Stimulated activated CD4-positive, alpha-beta T cell treated with anti-CD3 and anti-CD28 coated beads, Interleukin-2, amount 100 ng/mL, for 48 hours (primary cell): ENCODE data around the gene CDC26.
"Not testable (repeated sequence)": the region's sequence is repeated elsewhere in the genome, so short reads cannot be mapped to it uniquely, and the experiment has no call there.

ENCODE experiments used
- DNase-seq, 2 donors: peaks; one replicate each; pipeline ENCODE4 v3.0.0-alpha.2; 2020

The CDC26 gene

DNA sequence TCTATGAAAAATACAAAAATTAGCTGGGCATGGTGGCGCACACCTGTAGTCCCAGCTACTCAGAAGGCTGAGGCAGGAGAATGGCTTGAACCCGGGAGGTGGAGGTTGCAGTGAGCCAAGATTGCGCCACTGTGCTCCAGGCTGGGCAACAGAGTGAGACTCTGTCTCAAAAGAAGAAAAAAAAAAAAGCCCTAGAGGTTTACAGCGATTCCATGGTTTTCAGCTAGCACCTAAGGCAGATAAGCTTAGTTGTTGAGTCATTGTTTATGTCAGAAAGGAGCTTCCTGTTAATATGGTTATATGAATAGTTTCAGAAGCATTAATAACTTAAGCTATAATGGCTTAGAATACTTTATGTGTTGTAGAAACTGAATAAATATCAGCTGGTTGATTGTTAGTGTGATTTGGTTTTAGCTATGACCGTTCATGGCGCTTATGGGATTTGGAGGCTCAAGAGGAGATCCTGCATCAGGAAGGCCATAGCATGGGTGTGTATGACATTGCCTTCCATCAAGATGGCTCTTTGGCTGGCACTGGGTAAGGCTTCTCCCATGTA, 14.8 kb upstream of the CDC26 start:
- DNase-seq = no peak

GRCh38 chr9:113289091-113289490, 13.7 kb upstream of the CDC26 start:
- DNase-seq = no peak

- no peak for DNase-seq
Measured at GRCh38 chr9:113281356-113281755, 6.0 kb upstream of the CDC26 start.

GRCh38 chr9:113278840-113279239, 3.5 kb upstream of the CDC26 start:
- no peak for DNase-seq

DNA sequence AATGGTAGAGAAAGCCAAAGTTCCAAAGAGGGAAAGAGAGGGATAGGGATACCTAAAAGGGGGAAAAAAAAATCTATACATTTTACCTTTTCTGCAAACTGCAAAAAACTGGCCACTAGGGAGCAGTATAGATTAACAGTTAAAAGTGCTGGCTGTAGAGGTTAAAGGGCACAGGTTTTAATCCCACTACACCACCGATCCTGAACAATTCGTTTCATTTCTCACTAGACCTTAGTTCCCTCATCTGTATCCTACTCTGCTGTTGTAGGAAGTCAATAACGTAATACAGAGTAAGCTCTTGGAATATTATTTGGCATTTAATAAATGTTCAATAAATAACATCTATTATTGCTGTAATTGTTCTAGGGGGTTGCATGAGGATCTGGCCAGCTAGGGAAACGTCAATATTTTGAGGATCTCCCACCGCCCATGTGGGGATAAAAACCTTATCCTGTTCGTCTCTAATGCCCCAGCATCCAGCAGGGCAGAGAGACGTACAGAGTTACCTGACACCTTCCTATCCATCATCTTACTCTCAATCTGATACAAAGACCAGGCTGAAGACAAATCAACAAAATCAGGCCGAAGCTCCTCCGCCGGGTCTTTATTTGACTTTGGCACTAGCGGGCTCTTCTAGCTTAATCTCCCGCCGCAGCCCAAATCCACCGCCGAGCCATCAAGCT, 757 bp downstream of the CDC26 start:
- peak; percentile 12 to 39 for DNase-seq

DNA sequence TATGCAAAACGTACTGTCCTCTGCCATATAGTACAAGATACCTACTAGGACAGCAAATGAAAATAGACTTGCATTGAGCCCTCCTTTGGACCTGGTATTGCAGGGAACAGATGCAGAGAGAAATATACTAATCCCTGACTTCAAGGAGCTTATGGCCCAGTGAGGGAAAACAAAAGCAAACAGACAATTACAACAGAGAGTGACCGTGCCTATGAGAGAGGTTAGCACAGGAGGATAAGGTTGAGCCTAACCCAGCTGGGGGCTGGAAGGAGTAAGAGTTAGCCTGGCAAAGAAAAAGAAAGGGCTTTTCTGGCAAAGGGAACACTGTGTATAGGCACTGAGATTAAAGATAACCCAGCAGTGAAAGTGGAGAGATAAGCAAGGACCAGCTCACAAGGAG, 5.5 kb downstream of the CDC26 start:
- no peak for DNase-seq

DNA sequence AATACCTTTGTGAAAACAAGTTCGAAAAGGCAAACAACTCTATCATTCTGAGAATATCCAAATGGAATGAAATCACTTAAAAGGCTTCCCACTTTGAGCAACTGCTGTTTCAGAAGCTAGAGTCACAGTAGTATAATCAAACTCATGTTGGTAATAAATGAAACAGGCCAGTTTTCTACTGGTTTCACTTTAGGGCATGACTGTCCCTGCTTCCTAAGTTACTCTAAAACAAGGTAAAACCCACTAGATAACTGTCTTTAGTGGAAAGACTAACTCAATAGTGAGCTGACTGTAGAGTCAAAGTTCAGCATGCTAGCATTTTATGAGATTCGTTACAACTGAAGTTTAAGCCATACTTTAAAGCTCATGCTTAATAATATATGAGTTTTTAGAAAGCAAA, 6.0 kb downstream of the CDC26 start:
- DNase-seq = no peak

- DNase-seq = no peak
Measured at GRCh38 chr9:113267911-113268566, 7.3 kb downstream of the CDC26 start.

- DNase-seq = no peak
Measured at GRCh38 chr9:113266174-113266573, 9.2 kb downstream of the CDC26 start.

- no peak for DNase-seq
Measured at GRCh38 chr9:113261917-113262671, 13.3 kb downstream of the CDC26 start.

GRCh38 chr9:113258282-113258681, 17.1 kb downstream of the CDC26 start:
- no peak for DNase-seq

DNA sequence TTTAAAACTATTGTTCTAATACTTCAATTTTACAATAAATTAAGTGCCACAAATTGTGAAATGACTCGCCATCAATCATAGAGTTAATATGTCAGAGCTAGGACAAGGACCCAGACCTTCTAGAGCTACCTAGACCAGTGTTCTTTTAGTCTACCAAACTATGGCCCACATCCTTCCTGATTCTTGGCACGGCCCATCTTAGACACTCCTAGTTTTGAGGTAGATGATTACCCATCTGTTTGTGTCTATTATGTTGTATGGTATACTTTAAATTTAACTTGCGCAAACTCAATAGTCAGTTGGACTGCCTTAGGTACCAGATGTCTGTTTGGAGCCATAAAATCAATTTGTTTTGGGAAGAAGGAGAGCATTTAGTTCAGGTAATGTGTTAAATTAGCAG, 17.5 kb downstream of the CDC26 start:
- no peak for DNase-seq

- DNase-seq = no peak
Measured at GRCh38 chr9:113255438-113255837, 19.9 kb downstream of the CDC26 start.

- no peak for DNase-seq
Measured at GRCh38 chr9:113254991-113255390, 20.4 kb downstream of the CDC26 start.

DNA sequence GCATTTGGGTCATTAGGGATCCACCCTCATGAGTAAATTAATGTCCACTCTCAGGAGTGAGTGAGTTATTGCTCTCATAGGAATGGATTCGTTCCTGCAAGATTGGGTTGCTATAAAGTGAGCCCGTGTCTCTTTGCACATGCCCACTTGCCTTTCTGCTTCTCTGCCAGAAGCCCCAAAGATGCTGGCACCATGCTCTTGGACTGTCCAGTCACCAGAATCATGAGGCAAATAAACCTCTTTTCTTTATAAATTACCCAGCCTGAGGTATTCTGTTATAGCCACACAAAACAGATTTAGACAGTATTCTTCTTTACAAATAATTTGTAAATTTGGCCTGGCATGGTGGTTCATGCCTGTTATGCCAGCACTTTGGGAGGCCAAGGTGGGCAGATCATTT, 24.6 kb downstream of the CDC26 start:
- DNase-seq = no peak

GRCh38 chr9:113249661-113250060, 25.7 kb downstream of the CDC26 start:
- DNase-seq = not testable (repeated sequence)

DNA sequence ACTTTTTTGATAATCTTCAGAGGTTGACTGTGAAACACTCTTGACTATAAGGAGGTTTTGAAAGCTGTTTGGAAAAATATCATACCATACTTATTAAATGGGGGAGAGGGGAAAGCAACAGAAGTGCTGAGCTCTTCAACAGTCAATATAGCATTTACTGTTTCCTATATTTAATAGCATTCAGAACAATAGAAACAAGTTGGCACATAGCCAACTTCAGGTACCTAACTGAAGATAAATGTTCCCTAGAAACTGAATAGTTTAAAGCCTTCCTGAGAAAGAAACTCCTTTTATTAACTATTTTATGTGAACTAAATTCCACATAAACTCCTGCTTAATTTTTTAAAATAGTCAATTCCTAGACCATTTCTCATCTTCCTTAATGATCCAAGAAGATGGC, 27.7 kb downstream of the CDC26 start:
- DNase-seq = no peak

- DNase-seq = no peak
Measured at GRCh38 chr9:113246928-113247327, 28.4 kb downstream of the CDC26 start.

- DNase-seq = no peak
Measured at GRCh38 chr9:113245894-113246293, 29.5 kb downstream of the CDC26 start.

- no peak for DNase-seq
Measured at GRCh38 chr9:113244556-113244955, 30.8 kb downstream of the CDC26 start.

- no peak for DNase-seq
Measured at GRCh38 chr9:113241161-113241560, 34.2 kb downstream of the CDC26 start.

DNA sequence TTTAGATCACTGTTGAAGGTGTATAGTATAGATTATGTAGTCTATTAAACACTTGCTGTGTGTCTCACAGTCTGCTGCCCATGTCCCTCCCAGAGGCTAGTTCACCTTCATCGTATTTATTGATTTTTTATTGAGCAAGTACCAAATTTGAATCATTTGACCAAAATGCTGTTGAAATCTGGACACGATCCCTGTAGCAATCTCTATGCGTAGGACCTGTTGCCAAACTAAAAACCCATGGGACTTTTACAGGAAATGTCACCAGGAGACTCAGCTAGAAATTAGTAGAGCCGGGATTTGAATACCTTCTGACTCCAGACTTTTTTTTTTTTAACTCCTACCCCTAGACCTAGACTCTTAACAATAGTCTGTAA, 36.5 kb downstream of the CDC26 start:
- no peak for DNase-seq

GRCh38 chr9:113238202-113238858, 37.0 kb downstream of the CDC26 start:
- DNase-seq = no peak
